Retinal pigment epithelial cell (primary cell): Measurements from ENCODE around the gene DRD2.
A peak's percentile ranks its signal among the peaks of the same experiment; 100 is the strongest.

Experiments
- DNase-seq: peaks from one replicate; pipeline ENCODE4 v3.0.0-alpha.2; 2010; ENCODE audit warnings: low read depth
- H3K4me3 ChIP-seq: 2 replicates; pipeline ENCODE4 v1.5.1; 2011; ENCODE audit warnings: mild to moderate bottlenecking, low read length, control low read depth, moderate library complexity
- TF ChIP-seq, protein P1 (sequence below): conservative IDR thresholded peaks from 2 replicates; pipeline ENCODE4 v1.5.1; 2011; ENCODE audit warnings: low read depth, low read length, control low read depth, inconsistent platforms

DRD2 gene

DNA sequence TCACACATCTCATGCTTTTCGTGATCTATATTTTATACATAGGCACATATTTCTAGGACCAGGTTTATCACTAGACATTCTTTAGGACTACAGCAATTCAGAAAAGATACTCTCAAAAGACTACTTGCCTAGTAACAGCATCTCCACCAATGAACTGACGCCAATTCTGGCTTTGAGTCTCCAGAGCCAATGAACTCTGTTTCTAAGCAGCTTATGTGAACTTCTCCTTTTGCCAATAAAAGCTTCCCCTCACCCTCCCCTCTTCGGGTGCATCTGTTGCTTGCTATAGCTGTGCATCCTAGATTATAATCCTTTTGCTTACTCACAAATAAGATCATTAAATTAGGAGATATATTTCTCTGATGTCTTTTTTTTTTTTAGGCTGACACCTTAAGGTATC, 99.0 kb downstream of the DRD2 start:
- no peak overlapping the region for H3K4me3 ChIP-seq
- DNase-seq = peak; percentile 36
- TF ChIP-seq, protein P1, sequence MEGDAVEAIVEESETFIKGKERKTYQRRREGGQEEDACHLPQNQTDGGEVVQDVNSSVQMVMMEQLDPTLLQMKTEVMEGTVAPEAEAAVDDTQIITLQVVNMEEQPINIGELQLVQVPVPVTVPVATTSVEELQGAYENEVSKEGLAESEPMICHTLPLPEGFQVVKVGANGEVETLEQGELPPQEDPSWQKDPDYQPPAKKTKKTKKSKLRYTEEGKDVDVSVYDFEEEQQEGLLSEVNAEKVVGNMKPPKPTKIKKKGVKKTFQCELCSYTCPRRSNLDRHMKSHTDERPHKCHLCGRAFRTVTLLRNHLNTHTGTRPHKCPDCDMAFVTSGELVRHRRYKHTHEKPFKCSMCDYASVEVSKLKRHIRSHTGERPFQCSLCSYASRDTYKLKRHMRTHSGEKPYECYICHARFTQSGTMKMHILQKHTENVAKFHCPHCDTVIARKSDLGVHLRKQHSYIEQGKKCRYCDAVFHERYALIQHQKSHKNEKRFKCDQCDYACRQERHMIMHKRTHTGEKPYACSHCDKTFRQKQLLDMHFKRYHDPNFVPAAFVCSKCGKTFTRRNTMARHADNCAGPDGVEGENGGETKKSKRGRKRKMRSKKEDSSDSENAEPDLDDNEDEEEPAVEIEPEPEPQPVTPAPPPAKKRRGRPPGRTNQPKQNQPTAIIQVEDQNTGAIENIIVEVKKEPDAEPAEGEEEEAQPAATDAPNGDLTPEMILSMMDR = no peak

GRCh38 chr11:113375402-113375801, 99.8 kb downstream of the DRD2 start:
- TF ChIP-seq, protein P1 = no peak
- DNase-seq = no peak
- no peak overlapping the region for H3K4me3 ChIP-seq

- H3K4me3 ChIP-seq = no peak overlapping the region
- DNase-seq = no peak
- TF ChIP-seq, protein P1 = no peak
Observed at GRCh38 chr11:113373981-113374560, 101.1 kb downstream of the DRD2 start.

GRCh38 chr11:113373306-113373705, 101.9 kb downstream of the DRD2 start:
- no peak overlapping the region for H3K4me3 ChIP-seq
- no peak for DNase-seq
- TF ChIP-seq, protein P1 = no peak

GRCh38 chr11:113372309-113372708, 102.9 kb downstream of the DRD2 start:
- no peak for DNase-seq
- H3K4me3 ChIP-seq = no peak overlapping the region
- TF ChIP-seq, protein P1 = peak; percentile 29

DNA sequence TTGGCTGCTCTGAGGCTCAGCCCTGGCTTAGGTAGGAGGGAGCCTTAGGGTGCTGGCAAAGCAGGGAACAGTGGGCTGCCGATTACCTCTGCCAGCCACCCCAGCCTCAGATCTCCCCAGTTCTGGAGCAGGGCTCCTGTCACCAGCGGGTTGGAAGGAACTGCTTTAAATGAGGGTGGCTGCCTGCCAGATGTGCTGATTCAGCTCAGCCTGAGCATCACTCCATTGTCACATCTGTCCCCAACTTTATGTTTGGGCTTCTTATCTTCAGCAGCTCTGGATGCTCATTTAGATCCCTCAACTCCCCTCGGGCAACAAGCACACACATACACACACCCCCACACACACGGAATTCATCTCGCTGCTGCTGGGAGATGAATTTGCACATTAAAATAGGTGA, 104.6 kb downstream of the DRD2 start:
- no peak for DNase-seq
- no peak overlapping the region for H3K4me3 ChIP-seq
- TF ChIP-seq, protein P1 = no peak

DNA sequence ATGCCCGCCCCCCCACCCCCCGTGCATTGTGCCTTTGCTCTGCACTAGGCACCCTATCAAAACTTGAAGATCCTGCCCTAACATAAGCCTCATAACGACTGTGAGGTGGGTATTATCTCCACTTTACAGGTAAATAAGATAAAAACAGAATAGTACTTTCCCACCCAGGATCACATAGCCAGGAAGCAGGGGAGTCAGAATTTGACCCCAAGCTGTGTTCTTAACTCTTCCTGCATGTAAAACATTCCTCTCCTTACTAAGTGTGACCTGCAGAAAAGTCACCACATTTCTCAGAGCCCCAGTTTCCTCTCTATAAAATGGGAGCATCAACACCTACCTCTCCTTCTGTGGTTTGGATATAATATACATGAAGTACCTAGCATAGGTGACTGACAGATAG, 105.8 kb downstream of the DRD2 start:
- TF ChIP-seq, protein P1 = no peak
- no peak for DNase-seq

More for the DNA sequence above, 105.8 kb downstream of the DRD2 start:
- no peak overlapping the region for H3K4me3 ChIP-seq
